Heart right ventricle (tissue), 16 donors: ENCODE measurements around the gene KRTAP22-1. TPM values are rescaled to one million over a fixed set of nuclear protein-coding genes. Genes with fewer than 3 reads are reported as not detected.

Experiments
- ATAC-seq, 8 donors: fragments of 200-7000 bp; cut with Tn5 transposase; one replicate each; pipeline ENCODE4 v1.9.1; 2020; ENCODE audit warnings: mild to moderate bottlenecking in 8 of 8, moderate library complexity in 8 of 8, moderate number of reproducible peaks in 1 of 8
- DNase-seq, 2 donors: peaks; one replicate each; pipeline ENCODE4 v3.0.0-alpha.2; 2020
- H3K27ac ChIP-seq, 10 donors: fragments of 200-600 bp; sonication (generic) in 2 of 10; one replicate each; pipeline versions ENCODE4 v1.5.0 to v1.8.0; 2020 to 2022; ENCODE audit warnings: mild to moderate bottlenecking in 3 of 10
- H3K27me3 ChIP-seq, 7 donors: fragments of 200-600 bp; one replicate each; pipeline ENCODE4 v1.8.0; 2021 to 2022; ENCODE audit warnings: mild to moderate bottlenecking in 2 of 7
- H3K36me3 ChIP-seq, 9 donors: fragments of 200-600 bp; sonication (generic) in 1 of 9; one replicate each; pipeline versions ENCODE4 v1.5.0 to v1.8.0; 2020 to 2022; ENCODE audit warnings: mild to moderate bottlenecking in 2 of 9
- H3K4me1 ChIP-seq, 9 donors: fragments of 200-600 bp; sonication (generic) in 1 of 9; one replicate each; pipeline versions ENCODE4 v1.5.0 to v1.8.0; 2020 to 2022; ENCODE audit warnings: mild to moderate bottlenecking in 4 of 9
- H3K4me3 ChIP-seq, 10 donors: fragments of 200-600 bp; sonication (generic) in 2 of 10; one replicate each; pipeline versions ENCODE4 v1.5.0 to v1.8.0; 2020 to 2022; ENCODE audit warnings: mild to moderate bottlenecking in 7 of 10, moderate library complexity in 2 of 10
- H3K9me3 ChIP-seq, 11 donors: fragments of 200-600 bp in 10 of 11; sonication (generic) in 2 of 11; one replicate each; pipeline versions ENCODE4 v1.5.0 to v1.8.0; 2013 to 2022; ENCODE audit warnings: mild to moderate bottlenecking in 2 of 11, control low read depth in 1 of 11, moderate library complexity in 1 of 11
- WGBS, 2 donors: extraction: QIAGEN DNeasy Blood & Tissue Kit; methylation state at CpG; one replicate each; pipeline ENCODE4 v1.1.7; 2013; ENCODE audit warnings: inconsistent platforms in 1 of 2; 5-methylcytosine and 5-hydroxymethylcytosine counted together
- intact Hi-C, 10 donors: fragments of 100-400 bp; cut with DNase I; formaldehyde crosslinking; loops; one replicate each; pipeline versions ENCODE4 v1.11.1 to v1.14.2; 2022
- polyA plus RNA-seq, 2 donors: library from polyadenylated mRNA; stranded (reverse); fragments of 200-250 nt; gene quantifications; one replicate each; pipeline ENCODE4 v1.2.3, GENCODE V29; 2013
- total RNA-seq, 10 donors: library from RNA; stranded (reverse); fragmentation: NEBNext Ultra II Directional in 3 of 10; extraction: Animal tissue kit (Norgen Biotek cat#: 25700) in 3 of 10; gene quantifications; one replicate each; pipeline versions ENCODE4 v1.2.1 to v1.2.4, GENCODE V29; 2021 to 2023
- TF ChIP-seq, protein P1 (sequence below), 9 donors: fragments of 200-600 bp; sonication (generic) in 2 of 9; IDR thresholded peaks; one replicate each; pipeline versions ENCODE4 v1.5.0 to v1.8.0; 2021 to 2022; ENCODE audit warnings: antibody characterized with exemption in 9 of 9, mild to moderate bottlenecking in 5 of 9, moderate library complexity in 1 of 9
- donor health status: Arrhythmogenic right ventricular cardiomyopathy.
- donor health status: ischemic (EF 13 %, LVEDD 7.1; RV severe dilation, severe dysfunction).
- donor health status: healthy with polysubstance abuse.
- donor health status: DM: no; HTN: yes; CAD: no.
- donor health status: DM: no; HTN: no; CAD: no.
- donor health status: ischemic (EF 25% LVEDD 6.9; RV normal size, moderate dysfunction).
- donor health status: ischemic (EF 25% LVEDD 5.7; RV mildly dilated, moderate dysfunction).
- donor health status: healthy.
- donor health status: DM: yes; HTN: yes; CAD: no.
- donor health status: Ischemic cardiomyopathy.
- donor health status: ischemic (EF 35%, LVEDD 5.7; RV mildly dilated, moderate dysfunction).
- donor health status: nonischemic (EF 11% LVEDD 7.7; RV severe dilation, severe dysfunction).
- donor health status: DM: yes; HTN: yes; CAD: no.
- donor health status: PGD.
- donor health status: ischemic (EF 29% LVEDD 5.4; RV normal size, mild dysfunction).
- donor health status: nonischemic (EF 23%, LVEDD 6.1; RV moderate dilation, normal function).

KRTAP22-1 gene
- total and polyA plus RNA-seq, 12 donors = not detected

DNA sequence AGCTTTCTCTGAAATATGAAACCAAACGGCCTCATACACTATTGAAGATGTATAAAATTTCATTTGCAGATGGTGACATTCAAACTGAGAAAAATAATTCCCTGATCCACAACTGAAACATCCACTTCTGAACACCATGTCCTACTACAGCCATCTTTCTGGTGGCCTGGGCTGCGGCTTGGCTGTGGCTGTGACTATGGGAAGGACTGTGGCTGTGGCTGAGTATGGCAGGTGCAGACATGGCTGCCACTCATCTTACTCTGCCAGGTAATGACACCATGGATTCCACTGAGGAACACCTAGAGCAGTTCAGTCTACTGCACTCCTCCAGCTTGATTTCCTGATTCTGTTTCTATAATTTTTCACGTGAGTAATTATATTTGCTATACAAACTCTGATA, 19.6 kb downstream of the KRTAP22-1 start, which contains the start of gene KRTAP20-4:
KRTAP20-4 (plus strand) TSS at position 106 of the 400 bp plus-strand sequence.
- H3K9me3 ChIP-seq = peaks cover 0 to 11% (median 0%) of the 10 kb centered on the region in 11 donors
- no peaks in the 10 kb centered on the region for H3K36me3 ChIP-seq
- H3K4me3 ChIP-seq = no peak within 1 kb of the TSS
- ATAC-seq (no peak), DNase-seq (no peak)
- no peak within 1 kb of the TSS for H3K27ac ChIP-seq
- no peaks in the 10 kb centered on the region for H3K4me1 ChIP-seq
- WGBS, 2 donors = 78 to 88% methylated on average over 3 of the region's 3 CpGs
- intact Hi-C loops = no loop called here
- H3K27me3 ChIP-seq = no peaks in the 10 kb centered on the region
- TF ChIP-seq, protein P1, sequence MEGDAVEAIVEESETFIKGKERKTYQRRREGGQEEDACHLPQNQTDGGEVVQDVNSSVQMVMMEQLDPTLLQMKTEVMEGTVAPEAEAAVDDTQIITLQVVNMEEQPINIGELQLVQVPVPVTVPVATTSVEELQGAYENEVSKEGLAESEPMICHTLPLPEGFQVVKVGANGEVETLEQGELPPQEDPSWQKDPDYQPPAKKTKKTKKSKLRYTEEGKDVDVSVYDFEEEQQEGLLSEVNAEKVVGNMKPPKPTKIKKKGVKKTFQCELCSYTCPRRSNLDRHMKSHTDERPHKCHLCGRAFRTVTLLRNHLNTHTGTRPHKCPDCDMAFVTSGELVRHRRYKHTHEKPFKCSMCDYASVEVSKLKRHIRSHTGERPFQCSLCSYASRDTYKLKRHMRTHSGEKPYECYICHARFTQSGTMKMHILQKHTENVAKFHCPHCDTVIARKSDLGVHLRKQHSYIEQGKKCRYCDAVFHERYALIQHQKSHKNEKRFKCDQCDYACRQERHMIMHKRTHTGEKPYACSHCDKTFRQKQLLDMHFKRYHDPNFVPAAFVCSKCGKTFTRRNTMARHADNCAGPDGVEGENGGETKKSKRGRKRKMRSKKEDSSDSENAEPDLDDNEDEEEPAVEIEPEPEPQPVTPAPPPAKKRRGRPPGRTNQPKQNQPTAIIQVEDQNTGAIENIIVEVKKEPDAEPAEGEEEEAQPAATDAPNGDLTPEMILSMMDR (IDR thresholded peaks at IDR 0.05) = no peak

DNA sequence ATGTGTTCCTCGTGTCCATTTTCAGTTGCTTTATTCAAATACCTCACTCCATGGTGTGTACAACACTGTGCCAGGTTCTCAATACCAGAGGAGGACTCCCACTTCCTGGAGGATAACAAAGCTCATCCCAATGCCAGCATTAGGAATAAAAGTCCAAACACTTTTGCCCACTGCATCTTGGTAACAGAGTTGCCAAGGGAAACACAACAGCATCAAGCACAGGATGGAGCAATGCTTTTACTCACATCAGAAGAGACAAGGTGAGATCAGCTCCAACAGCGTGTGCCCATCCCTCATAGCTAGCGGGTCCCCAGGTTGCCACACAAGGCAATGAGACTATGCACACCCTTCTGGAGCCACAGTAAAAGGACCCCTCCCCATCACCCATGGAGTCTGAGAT, 22.5 kb downstream of the KRTAP22-1 start:
- Histone ChIP-seq H3K4me1 (no peaks in the 10 kb centered on the region), H3K36me3 (no peaks in the 10 kb centered on the region), H3K27me3 (no peaks in the 10 kb centered on the region), H3K4me3 (no peak overlapping the region), H3K27ac (no peak overlapping the region), H3K9me3 (peaks cover 0 to 11% (median 0%) of the 10 kb centered on the region in 11 donors)
- intact Hi-C loops = no loop called here
- DNase-seq (no peak), ATAC-seq (no peak)
- TF ChIP-seq, protein P1 (IDR thresholded peaks at IDR 0.05) = no peak
- WGBS, 2 donors = 86 to 90% methylated on average over 3 of the region's 3 CpGs

DNA sequence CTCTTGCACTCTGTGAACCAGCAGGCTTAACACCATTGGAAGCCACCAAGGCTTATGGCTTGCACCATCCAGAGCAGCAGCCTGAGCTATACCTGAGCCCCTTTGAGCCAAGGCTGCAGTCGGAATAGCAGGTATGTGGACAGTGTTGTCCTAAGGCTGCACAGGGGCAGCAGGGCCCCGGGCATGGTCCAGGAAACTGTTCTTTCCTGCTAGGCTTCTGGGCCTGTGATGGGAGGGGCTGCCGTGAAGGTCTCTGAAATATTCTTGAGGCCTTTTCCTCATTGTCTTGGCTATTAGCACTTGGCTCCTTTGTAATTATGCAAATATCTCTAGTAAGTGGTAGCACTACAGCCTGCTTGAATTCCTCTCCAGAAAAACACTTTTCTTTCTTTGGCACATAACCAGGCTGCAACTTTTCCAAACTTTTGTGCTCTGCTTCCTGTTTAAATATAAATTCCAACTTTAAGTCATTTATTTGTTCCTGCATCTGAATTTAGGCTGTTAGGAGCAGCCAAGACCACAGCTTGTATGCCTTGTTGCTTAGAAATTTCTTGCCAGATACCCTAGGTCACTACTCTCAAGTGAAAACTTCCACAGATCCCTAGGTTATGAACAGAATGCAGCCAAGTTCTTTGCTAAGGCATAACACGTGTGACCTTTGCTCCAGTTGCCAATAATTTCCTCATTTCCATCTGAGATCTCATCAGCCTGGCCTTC, 24.7 kb downstream of the KRTAP22-1 start:
- peaks cover 0 to 11% (median 0%) of the 10 kb centered on the region in 11 donors for H3K9me3 ChIP-seq
- H3K36me3 ChIP-seq = no peaks in the 10 kb centered on the region
- 70 to 78% methylated on average over 4 of the region's 4 CpGs for WGBS, 2 donors
- H3K4me3 ChIP-seq = no peak overlapping the region
- ATAC-seq = no peak
- no peak overlapping the region for H3K27ac ChIP-seq
- TF ChIP-seq, protein P1 (IDR thresholded peaks at IDR 0.05) = no peak
- DNase-seq = no peak
- intact Hi-C loops = no loop called here
- no peaks in the 10 kb centered on the region for H3K4me1 ChIP-seq
- H3K27me3 ChIP-seq = no peaks in the 10 kb centered on the region

DNA sequence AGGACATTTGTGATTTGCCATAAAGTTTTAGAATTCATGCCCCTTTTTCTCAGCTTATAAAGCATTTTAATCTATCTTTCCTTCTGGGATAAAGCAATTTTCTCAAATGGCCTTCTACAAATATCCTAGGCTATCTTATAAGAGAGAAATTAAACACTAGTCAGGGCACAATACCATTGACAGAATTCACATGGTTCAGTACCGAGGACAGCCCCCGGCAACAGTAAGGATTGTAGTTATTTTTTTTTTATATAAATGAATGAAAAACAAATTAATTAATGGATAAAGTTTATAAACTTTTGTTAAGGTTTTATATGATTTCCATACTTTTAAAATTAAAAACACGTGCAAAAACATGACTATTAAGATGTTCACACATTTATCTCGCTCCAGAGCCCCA, 27.2 kb downstream of the KRTAP22-1 start:
- TF ChIP-seq, protein P1 (IDR thresholded peaks at IDR 0.05) = no peak
- Histone ChIP-seq H3K9me3 (peaks cover 0 to 11% (median 0%) of the 10 kb centered on the region in 11 donors), H3K27ac (no peak overlapping the region), H3K27me3 (no peaks in the 10 kb centered on the region), H3K4me3 (no peak overlapping the region), H3K36me3 (no peaks in the 10 kb centered on the region), H3K4me1 (no peaks in the 10 kb centered on the region)
- intact Hi-C loops = no loop called here
- 80 to 85% methylated on average over 4 of the region's 4 CpGs for WGBS, 2 donors
- ATAC-seq (no peak), DNase-seq (no peak)
